Measurements from ENCODE around the gene UQCR11. TPM values are rescaled to one million over a fixed set of nuclear protein-coding genes. Genes with fewer than 3 reads are reported as not detected.
A peak's percentile ranks its signal among the peaks of the same experiment; 100 is the strongest.

UQCR11 gene
- total and polyA plus RNA-seq, 2 experiments from 2014 or later = 49.3 to 669 TPM

DNA sequence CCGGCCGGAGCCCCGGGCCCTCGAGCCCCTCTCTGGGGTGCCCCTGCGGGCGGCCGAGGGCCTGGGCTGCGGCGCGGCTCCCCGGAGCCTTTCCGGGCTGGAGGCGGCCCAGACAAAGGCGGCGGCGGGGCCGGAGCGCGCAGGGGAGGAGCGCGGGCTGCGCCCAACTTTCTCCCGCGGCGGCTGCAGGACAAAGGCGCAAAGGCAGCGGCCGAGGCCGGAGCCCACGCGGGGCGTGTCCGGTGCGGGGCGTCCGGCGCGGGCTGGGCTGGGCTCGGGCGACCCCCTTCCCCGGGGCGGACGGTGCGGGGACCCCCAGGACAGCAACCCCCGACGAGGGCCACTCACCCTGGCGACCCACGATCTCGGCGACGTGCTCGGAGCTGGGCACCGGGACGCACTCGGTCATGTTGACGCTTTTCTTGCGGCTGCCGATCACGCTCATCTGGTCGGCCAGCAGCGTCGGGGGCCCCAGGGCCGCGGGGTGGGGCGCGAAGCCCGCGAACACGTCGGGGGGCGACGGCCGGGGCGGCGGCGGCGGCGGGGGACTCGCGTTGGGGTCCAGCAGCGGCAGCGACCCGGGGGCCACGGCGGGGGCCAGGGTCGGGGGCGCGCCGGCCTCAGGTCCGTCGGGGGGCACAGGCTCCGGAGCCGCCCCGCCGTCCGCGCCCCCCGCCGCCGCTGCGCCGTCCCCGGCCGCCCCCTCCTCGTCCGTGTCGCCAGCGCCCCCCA lies 38.0 kb downstream of the UQCR11 start:
- Histone ChIP-seq H3K4me3 (peak overlapping the region; percentile 82), H3K9ac (peak overlapping the region; percentile 84), H3K4me2 (ENCODE audit: unreplicated experiment) (peak overlapping the region; percentile 75), H3K9me3 (ENCODE audit: low read depth) (no peaks in the 10 kb centered on the region), H3K27ac (peak overlapping the region; percentile 74), H3K9me2 (ENCODE audit: insufficient read depth) (no peaks in the 10 kb centered on the region), H4K20me1 (ENCODE audit: insufficient read depth) (no peaks in the 10 kb centered on the region), H3K27me3 (replicated peaks; ENCODE audit: insufficient read depth) (no peaks in the 10 kb centered on the region), H3F3A (ENCODE audit: insufficient read depth) (no peaks in the 10 kb centered on the region; the same call in 1 of the 2 replicates), H3K4me1 (ENCODE audit: insufficient read depth) (no peaks in the 10 kb centered on the region), H3K79me2 (ENCODE audit: insufficient read depth) (peaks cover 40% of the 10 kb centered on the region), H2AFZ (peak overlapping the region; percentile 74), H3K36me3 (ENCODE audit: low read depth) (no peaks in the 10 kb centered on the region)
- 1% methylated on average over 28 to 31 of the region's 108 CpGs for WGBS, 2 experiments (ENCODE audit: low coverage in 1 of 2, low lambda C conversion rate in 2 of 2, missing lambda C conversion rate in 2 of 2)
- DNase-seq = peak; percentile 81
- TF ChIP-seq EZH2phosphoT487 (IDR thresholded peaks at IDR 0.05; ENCODE audit: insufficient read depth, low read depth) = no peak
- no peak for TF ChIP-seq EZH2 (IDR thresholded peaks at IDR 0.05; ENCODE audit: insufficient read depth, poor library complexity, severe bottlenecking)
- in situ Hi-C loops (cut with MboI) = no loop called here

DNA sequence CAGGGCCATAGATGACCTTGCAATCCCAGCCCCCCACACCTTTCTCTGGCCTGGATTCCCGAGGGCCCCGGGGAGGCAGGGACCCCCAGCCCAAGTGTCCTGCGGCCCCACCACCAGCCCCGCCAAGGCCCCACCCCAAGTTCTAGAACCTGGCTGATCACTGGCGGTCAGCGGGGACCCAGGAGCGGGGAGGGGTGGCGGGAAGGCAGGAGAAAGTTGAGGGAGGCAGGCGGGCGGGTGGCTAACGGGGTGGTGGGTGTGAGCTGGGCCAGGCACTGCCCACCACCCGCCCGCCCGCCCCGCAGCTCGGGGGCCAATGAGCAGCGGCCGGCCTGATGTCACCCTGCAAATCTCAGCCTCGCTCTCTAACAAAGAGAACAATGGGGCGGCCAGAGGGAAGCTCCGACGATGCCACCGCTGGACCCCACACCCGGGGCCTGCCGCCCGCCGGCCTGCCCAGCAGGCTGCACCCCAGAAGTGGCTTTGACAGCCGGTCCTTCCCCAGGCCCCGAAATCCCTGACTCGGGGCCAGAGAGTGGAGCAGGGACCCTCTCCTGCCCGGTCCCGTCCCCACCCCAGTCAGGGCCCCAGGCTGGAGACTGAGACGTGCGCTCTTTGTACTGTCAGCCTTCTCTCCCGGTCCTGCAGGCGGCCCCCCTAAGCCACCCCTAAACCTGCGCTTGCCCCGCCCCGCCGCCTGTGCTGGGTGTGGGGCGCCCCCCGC lies 38.7 kb downstream of the UQCR11 start:
- Histone ChIP-seq H3K4me1 (ENCODE audit: insufficient read depth) (no peaks in the 10 kb centered on the region), H3K9me3 (ENCODE audit: low read depth) (no peaks in the 10 kb centered on the region), H3K9ac (peak overlapping the region; percentile 84), H3K27ac (peak overlapping the region; percentile 74), H2AFZ (peak overlapping the region; percentile 74), H3K9me2 (ENCODE audit: insufficient read depth) (no peaks in the 10 kb centered on the region), H3K27me3 (replicated peaks; ENCODE audit: insufficient read depth) (no peaks in the 10 kb centered on the region), H3K36me3 (ENCODE audit: low read depth) (no peaks in the 10 kb centered on the region), H3K4me2 (ENCODE audit: unreplicated experiment) (peak overlapping the region; percentile 78), H4K20me1 (ENCODE audit: insufficient read depth) (no peaks in the 10 kb centered on the region), H3F3A (ENCODE audit: insufficient read depth) (no peaks in the 10 kb centered on the region; the same call in 1 of the 2 replicates), H3K4me3 (peak overlapping the region; percentile 82), H3K79me2 (ENCODE audit: insufficient read depth) (peaks cover 46% of the 10 kb centered on the region)
- WGBS, 2 experiments (ENCODE audit: low coverage in 1 of 2, low lambda C conversion rate in 2 of 2, missing lambda C conversion rate in 2 of 2) = 1% methylated on average over 22 to 38 of the region's 42 CpGs
- peak; percentile 90 for DNase-seq
- no peak for TF ChIP-seq EZH2 (IDR thresholded peaks at IDR 0.05; ENCODE audit: insufficient read depth, poor library complexity, severe bottlenecking)
- no peak for TF ChIP-seq EZH2phosphoT487 (IDR thresholded peaks at IDR 0.05; ENCODE audit: insufficient read depth, low read depth)
- in situ Hi-C loops (cut with MboI) = no loop called here

DNA sequence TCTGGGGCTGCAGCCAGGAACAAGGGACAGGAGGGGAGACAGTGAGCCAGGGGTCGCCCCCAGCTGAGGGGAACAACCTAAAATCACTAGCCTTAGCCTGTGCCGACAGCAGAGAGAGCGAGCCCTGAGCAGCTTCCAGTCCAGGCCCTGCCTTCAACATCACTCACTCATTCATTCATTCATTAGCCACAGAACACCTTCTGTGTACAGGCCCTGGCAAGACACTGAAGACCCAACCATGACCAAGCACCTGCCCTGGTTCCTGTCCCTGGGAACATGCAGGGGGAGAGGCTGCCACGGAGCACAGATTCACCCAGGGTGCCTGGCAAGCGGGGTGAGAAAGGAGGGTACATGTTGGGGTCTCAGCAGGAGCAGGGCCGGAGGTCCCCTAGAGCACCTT lies 42.0 kb downstream of the UQCR11 start:
- Histone ChIP-seq H2AFZ (no peak overlapping the region), H3K9me2 (ENCODE audit: insufficient read depth) (no peaks in the 10 kb centered on the region), H3F3A (ENCODE audit: insufficient read depth) (no peaks in the 10 kb centered on the region; the same call in 1 of the 2 replicates), H4K20me1 (ENCODE audit: insufficient read depth) (no peaks in the 10 kb centered on the region), H3K36me3 (ENCODE audit: low read depth) (no peaks in the 10 kb centered on the region), H3K9ac (no peak overlapping the region), H3K4me2 (ENCODE audit: unreplicated experiment) (no peak overlapping the region), H3K4me3 (no peak overlapping the region), H3K9me3 (ENCODE audit: low read depth) (no peaks in the 10 kb centered on the region), H3K4me1 (ENCODE audit: insufficient read depth) (no peaks in the 10 kb centered on the region), H3K27ac (no peak overlapping the region), H3K27me3 (replicated peaks; ENCODE audit: insufficient read depth) (no peaks in the 10 kb centered on the region), H3K79me2 (ENCODE audit: insufficient read depth) (peaks cover 69% of the 10 kb centered on the region)
- TF ChIP-seq EZH2phosphoT487 (IDR thresholded peaks at IDR 0.05; ENCODE audit: insufficient read depth, low read depth) (no peak), EZH2 (IDR thresholded peaks at IDR 0.05; ENCODE audit: insufficient read depth, poor library complexity, severe bottlenecking) (no peak)
- 89 to 93% methylated on average over 6 of the region's 6 CpGs for WGBS, 2 experiments (ENCODE audit: low coverage in 1 of 2, low lambda C conversion rate in 2 of 2, missing lambda C conversion rate in 2 of 2)
- DNase-seq = no peak
- in situ Hi-C loops (cut with MboI) = no loop called here

DNA sequence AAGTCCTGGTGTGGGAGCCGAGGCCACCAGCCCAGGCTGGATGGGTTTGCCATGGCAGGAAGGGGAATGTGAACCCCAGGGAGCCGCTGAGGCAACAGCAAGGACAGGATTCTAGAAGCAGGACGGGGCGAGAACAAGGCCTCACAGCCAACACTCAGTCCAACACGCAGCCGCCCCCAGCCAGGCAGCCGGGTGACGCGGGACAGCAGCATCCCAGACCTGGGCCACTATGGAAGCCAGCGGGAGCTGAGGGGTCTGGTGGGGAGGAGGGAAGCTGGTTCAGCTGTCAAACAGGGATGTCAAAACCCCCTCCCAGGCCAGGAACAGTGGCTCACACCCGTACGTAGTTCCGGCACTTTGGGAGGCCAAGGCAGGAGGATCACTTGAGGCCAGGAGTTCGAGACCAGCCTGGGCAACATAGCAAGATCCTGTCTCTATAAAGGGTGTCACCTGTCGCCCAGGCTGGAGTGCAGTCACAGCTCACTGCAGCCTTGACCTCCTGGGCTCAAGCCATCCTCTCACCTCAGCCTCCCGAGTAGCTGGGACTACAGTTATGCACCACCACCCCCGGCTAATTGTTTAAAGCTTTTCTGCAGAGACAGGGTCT lies 43.9 kb downstream of the UQCR11 start:
- no peaks in the 10 kb centered on the region for H3K9me2 ChIP-seq (ENCODE audit: insufficient read depth)
- peaks cover 74% of the 10 kb centered on the region for H3K79me2 ChIP-seq (ENCODE audit: insufficient read depth)
- no peak overlapping the region for H3K27ac ChIP-seq
- H3K4me2 ChIP-seq (ENCODE audit: unreplicated experiment) = no peak overlapping the region
- H4K20me1 ChIP-seq (ENCODE audit: insufficient read depth) = no peaks in the 10 kb centered on the region
- H3K4me1 ChIP-seq (ENCODE audit: insufficient read depth) = no peaks in the 10 kb centered on the region
- H3K4me3 ChIP-seq = no peak overlapping the region
- H3F3A ChIP-seq (ENCODE audit: insufficient read depth) = no peaks in the 10 kb centered on the region; the same call in 1 of the 2 replicates
- in situ Hi-C loops (cut with MboI) = no loop called here
- no peaks in the 10 kb centered on the region for H3K9me3 ChIP-seq (ENCODE audit: low read depth)
- DNase-seq = no peak
- H3K27me3 ChIP-seq (replicated peaks; ENCODE audit: insufficient read depth) = no peaks in the 10 kb centered on the region
- no peaks in the 10 kb centered on the region for H3K36me3 ChIP-seq (ENCODE audit: low read depth)
- H3K9ac ChIP-seq = no peak overlapping the region
- no peak overlapping the region for H2AFZ ChIP-seq
- 90 to 92% methylated on average over 17 of the region's 17 CpGs for WGBS, 2 experiments (ENCODE audit: low coverage in 1 of 2, low lambda C conversion rate in 2 of 2, missing lambda C conversion rate in 2 of 2)
- TF ChIP-seq EZH2 (IDR thresholded peaks at IDR 0.05; ENCODE audit: insufficient read depth, poor library complexity, severe bottlenecking) (no peak), EZH2phosphoT487 (IDR thresholded peaks at IDR 0.05; ENCODE audit: insufficient read depth, low read depth) (no peak)
